ENCODE measurements around the gene ANGPTL1.
"Not testable (repeated sequence)": the region's sequence is repeated elsewhere in the genome, so short reads cannot be mapped to it uniquely, and the experiment has no call there.

The ANGPTL1 gene

DNA sequence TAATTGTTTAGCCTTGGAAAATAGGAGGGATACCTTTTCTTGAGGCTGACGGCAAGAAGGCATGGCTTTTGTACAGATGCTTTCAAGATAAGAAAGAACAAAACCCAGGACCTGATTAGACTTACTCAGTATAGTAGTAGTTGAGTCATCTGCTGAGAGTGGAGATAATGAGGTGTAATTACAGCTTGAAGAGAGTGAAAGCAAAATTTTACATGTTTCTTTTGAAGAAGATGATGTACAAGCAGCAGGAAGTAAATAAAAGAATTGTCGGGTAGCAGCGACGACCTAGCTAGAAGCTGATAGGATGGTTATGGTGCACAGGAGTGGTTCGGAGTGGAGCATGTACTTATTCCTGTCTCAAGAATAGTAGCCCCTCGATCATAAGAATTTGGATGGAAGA is 6.6 kb downstream of the ANGPTL1 start:
- no peak for DNase-seq (ENCODE audit: low read depth)

DNA sequence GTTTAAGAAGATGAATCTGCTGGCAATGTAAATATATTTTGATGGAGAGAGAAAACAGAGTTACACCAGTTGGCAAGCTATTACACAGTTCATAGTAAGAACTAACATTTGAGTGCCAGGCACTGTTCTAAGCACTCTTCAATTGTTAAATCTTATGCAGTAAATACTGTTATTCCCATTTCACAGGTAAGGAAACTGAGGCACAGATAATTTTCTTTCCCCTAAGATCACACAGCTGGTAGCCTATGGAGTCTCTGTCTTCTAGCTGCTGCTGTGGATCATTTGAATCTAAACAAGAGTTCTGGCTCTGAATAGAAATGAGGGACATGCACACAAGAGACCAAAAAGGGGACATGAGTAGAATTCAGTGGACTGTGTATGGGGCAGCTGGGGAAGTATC is 8.0 kb downstream of the ANGPTL1 start:
- no peak for DNase-seq (ENCODE audit: low read depth)

DNA sequence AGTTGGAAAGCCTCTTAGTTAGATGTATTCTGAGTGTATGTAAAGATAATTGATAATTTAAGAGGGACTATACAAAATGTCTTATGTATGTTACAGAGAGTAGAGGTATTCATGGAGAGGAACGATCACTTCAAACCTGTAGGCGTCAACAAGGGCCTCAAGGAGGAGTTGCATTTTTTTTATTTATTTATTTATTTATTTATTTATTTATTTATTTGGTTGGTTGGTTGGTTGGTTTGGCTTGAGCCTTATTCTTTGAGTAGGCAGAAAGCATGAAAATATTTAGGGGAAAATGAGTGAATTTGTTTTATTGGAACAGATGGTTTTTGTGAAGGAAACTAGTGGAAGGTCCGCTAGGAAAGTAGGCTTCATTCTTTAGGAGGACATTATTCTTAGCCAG is 8.5 kb downstream of the ANGPTL1 start:
- no peak for DNase-seq (ENCODE audit: low read depth)

DNA sequence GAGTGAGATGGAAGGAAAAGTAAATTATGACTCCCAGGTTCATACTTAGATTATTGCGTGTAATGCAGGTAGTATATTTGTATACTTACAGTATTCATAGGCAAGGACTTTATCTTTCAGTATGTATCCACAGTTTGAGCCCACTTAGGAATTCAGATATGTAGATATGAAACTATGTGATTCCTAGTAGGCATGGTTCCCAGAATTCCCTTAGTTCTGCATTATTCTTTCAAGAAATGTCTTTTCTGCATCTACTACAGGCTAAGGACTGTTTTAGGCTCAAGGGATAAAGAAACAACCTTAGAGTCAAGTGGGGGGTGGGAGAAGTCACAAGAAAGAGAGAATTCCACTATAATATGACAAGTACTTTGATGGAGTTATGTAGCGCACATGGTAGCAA is 13.8 kb downstream of the ANGPTL1 start:
- DNase-seq (ENCODE audit: low read depth) = no peak

DNA sequence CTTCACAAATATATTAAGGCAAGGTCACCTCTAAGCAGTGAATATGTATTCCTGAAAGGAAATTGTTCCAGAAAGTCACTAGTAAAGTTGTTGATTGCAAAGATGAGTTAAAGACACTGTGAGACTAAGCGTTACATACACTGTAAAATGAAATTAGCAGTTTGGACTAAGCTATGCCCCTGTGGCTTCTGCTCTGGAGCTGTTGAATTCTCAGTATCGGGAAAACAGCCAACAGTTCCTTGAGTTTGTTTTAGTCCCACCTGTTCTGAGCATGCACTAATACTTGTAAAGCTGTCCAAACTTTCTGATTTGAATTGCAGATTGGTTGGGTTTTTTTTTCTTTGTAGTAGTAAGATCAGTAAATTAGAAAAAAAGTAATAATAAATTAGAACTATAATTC is 21.0 kb downstream of the ANGPTL1 start:
- DNase-seq (ENCODE audit: low read depth) = no peak

DNA sequence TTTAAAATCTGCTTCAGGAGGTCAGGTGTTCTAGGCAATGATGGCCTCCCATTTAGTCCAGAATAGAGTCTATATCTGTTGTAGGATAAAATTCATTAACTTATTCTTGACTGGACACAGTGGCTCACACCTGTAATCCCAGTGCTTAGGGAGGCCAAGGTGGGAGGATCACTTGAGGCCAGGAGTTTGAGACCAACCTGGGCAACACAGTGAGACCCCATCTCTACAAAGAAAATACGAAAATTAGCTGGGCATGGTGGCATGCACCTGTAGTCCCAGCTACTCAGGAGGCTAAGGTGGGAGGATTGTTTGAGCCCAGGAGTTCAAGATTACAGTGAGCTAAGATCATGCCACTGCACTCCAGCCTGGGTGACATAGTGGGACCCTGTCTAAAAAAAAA is 23.0 kb downstream of the ANGPTL1 start:
- DNase-seq (ENCODE audit: low read depth) = not testable (repeated sequence)

DNA sequence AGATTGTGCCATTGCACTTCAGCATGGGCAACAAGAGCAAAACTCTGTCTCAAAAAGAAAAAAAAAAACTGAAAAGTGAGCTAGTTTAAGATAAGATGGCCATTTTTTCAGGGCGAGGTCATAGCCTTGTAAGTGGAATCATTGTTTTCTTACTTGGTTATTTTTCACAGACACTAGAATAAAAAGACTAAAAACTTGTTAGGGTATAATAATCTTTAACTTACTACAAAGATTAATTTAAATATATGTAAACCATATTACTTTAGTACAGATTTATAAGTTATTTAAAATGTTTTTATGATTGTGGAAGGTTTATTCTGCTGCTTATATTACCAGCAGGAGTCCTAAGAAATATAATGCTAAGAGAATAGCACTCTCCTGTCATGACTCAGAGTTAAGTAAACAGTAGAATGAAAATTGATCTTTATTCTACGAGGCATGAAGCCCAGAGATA is 23.5 kb downstream of the ANGPTL1 start:
- DNase-seq (ENCODE audit: low read depth) = peak; percentile 12

DNA sequence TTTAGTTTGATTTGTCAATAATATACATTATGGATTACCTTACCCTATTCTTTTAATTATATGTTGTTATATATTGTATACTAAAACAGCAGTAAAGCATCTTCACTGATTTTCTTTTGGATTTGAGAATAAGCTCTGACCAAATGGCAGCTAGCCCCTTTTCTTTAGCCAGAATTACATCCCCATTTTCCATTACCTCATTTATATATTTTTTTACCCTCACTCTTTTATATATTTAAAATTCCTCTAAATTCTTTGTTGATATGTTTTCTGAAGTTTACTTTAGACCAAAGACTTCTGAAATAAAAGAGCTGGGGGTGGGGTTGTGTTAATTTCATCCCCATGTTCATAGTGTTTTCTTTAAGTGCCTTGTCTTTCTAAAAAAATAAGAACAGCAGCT is 24.6 kb downstream of the ANGPTL1 start:
- DNase-seq (ENCODE audit: low read depth) = no peak

DNA sequence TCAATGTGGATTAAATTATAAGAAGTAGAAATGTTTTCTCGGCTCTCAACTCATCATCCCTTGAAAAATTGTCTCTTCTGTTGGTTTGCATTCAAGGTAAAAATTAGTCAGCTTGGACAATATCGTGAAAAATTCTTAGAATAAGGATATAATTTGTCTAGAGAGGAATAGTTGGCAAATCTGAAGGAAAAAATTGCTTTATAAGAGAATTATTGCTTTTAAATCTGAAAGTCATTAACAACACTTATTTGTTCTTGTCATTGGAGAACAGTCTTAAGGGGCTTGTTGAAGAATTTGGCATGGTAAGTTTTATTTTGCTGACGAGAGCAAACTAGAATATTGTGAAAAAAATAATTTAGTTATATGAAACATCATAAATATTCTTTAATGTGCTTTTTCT is 26.4 kb downstream of the ANGPTL1 start:
- no peak for DNase-seq (ENCODE audit: low read depth)

DNA sequence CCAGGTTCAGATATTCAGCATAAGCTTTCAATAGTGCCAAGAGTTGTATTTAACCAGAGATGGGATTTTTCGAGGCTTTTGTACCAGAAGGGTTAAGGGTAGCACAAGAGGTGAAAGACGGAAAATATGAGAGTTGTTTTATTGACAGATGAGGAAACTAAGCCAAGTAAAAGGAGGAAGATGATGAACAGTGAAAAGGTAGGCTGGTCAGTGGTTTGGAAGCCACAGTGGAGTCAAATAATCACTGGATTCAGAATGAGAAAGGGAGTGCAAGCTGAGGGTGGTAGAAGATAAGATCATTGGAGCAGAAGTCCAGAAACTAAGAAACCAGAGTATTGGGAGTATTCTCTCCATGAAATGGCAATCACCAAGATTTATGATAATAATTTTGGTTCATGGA is 45.7 kb downstream of the ANGPTL1 start:
- no peak for DNase-seq (ENCODE audit: low read depth)

DNA sequence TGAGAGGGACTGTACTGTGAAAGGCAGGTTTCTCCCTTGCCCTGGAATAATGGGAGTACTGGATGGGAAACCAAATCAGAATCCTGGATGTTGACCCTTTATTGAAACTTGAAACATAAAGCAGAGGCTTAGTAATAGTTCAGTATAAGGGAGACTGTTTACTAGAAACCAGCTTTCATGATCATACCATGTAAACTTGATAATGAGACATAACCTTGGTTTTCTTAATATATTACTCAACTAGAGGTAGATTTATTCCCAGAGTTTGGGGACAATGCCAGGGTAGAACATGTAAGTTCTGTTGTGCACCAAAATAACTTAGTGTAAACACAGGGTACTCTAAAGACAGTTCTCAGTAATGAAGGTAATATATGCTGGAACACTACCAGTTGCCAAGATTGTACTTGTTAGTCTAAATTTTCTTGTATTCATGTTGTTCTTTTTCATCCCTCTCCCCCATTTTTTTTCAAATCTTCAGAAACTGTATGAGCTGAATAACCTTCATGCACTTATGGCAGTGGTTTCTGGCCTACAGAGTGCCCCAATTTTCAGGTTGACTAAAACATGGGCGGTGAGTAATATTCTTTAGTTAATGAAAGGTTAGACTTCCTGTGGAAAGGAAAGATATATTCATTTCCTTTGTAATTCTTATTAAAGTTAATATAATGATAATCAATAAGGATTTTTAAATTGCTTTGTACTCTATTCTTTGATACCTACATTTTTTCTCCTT is 49.6 kb downstream of the ANGPTL1 start:
- no peak for DNase-seq (ENCODE audit: low read depth)

DNA sequence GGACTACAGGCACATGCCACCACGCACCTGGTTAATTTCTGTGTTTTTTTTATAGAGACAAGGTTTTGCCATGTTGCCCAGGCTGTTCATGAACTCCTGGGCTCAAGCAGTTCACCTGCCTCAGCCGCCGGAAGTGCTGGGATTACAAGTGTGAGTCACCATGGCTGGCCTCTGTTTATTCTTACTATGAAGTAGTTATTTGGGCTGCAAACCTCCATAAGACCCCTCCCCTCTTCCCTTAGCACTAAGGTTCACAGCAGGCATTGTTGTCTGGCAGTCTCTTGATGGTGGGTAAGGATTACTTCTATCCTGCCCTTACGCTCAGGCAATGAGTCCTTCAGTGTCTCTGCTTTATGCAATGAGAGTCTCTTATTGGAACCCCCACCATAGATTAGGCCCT is 51.8 kb downstream of the ANGPTL1 start:
- no peak for DNase-seq (ENCODE audit: low read depth)

DNA sequence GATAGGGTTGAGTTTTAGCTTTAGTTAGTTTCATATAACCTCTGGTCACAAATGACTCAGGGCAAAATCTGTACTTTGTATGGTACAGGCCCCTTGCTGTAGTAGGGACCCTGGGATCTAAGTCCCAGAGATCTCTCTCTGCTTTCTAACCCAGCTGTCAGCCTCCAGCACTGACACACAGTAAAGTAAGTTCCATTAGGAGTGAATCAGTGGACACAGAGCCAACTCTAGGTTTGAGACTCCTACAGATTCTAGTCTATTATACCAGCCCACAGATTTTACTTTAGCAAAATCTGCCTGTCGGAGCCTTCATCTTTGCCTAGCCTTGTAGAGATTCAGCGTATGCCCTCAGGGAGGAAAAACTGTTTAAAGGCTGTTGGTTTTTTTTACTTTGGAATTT is 52.5 kb downstream of the ANGPTL1 start:
- no peak for DNase-seq (ENCODE audit: low read depth)

DNA sequence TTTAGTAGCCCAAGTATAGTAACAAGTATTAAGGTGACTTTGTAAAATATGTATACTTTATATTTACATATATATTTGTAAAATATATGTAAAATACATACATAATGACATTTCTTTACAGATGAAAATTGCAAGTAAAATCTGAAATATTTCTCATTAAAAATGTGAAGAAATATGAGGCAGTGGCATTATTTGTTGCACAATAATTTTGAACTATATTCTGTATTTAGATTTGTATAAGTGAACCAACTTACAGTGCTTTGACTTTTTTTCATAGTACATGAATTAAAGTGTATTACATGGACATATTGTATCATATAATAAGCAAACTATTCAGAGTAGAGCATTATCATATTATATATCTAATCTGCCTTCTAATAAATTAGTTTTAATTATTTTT is 60.3 kb downstream of the ANGPTL1 start:
- DNase-seq (ENCODE audit: low read depth) = no peak

DNA sequence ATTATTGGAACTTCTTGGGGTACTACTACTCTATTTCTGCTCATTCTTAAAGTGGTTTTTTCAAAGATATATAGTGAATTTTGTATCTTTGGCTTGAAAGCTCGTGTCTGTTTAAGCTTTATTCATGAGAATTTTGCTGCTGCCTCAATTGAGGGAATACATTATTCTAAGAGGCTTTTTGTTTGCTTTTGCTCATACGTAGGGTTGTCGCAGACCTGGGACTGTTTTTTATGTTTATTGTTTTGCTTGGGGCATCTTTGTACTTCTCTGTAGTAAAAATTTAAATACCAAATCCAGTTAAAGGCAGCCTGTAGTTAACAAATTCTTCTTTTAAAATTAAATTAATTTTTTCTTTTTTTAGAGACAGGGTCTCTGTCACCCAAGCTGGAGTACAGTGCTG is 62.3 kb downstream of the ANGPTL1 start:
- no peak for DNase-seq (ENCODE audit: low read depth)

DNA sequence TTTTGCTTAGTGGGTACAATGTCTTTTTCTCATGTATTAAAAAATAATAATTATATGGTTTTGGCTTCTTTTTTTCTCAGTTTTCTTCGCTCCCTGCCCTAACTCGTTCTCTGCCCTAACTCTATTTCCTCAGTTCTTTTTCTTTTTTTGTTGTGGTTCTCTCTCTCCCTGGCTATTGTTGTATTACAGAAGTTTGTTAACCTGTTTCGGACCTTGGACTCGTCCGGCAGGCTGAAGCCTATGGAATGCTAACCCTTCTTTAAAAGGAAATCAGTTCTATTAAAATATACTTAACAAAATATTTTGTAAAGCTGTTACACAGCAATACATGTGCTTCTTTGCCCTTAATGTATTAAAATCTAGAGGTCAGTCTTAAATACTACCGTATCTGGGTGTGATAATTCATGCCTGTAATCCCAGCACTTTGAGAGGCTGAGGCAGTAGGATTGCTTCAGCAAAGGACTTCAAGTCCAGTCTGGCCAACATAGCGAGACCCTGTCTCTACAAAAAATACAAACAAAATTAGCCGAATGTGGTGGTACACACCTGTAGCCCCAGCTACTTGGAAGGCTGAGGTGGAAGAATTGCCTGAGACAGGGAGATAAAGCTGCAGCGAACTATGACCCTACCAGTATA is 64.1 kb downstream of the ANGPTL1 start:
- DNase-seq (ENCODE audit: low read depth) = no peak

DNA sequence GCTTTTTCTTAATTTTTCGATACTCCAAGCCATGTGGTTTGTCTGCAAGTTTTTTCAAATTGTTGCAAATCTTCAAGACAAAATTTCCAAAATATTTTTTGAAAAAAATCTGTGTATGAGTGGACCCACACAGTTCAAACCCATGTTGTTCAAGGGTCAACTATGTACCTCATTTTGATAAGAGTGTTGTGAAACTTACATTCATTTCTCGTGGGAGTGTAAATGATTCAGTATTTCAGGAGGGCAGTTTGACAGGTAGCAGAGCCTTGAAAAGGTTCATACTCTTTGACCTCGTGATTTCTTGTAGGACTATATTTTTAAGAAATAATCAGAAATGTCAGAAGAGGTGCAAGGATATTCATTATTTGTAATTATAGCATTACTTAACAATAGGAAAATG is 68.0 kb downstream of the ANGPTL1 start:
- no peak for DNase-seq (ENCODE audit: low read depth)

Data from HS-27A (cell line).